TTC549 (cell line): ENCODE measurements around the gene B2M.
A peak's percentile ranks its signal among the peaks of the same experiment; 100 is the strongest.
"Not testable (repeated sequence)": the region's sequence is repeated elsewhere in the genome, so short reads cannot be mapped to it uniquely, and the experiment has no call there.

Experiments
- FAIRE-seq: peaks from 2 replicates; lab custom pipeline; 2012; peaks lifted over from hg19 to GRCh38; lab: Jason Lieb, UNC

Gene B2M

DNA sequence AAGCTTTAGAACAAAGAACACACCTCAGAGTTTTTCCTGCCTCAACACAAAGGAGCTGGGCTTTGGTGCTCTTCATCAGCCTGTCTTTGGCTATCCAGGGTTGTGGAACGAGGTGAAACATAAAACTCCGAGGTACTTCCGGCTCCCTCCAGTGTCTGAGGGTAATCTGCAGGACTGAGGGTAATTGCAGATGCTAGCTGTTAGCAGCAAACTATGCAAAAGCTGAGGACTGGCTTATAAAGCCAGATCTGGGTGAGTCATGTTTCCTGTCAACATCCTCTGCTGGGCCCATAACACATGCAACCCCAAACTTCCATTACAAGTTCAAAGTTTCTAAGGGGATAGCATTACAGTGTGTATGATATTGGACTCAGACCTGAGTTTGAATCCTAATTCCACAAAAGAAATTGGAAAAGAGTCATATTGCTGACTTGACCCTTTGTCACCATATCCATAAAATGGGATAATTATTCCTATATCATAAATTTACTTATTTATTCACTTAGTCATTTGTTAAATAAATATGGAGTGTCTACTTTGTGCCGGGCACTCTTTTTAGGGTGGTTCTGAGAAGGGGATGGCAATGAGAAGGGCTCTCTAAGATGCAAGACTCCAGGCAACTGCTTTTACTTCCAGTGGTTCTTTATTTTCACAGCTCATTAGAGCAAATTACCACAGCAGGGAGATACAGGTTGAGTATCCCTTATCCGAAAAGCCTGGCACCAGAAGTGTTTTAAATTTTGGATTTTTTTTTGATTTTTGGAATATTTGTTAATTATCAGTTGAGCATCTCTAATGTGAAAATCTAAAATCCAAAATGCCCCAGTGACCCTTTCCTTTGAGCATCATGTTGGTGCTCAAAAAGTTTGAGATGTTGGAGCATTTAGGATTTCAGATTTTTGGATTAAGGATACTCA, 15.5 kb downstream of the B2M start:
- FAIRE-seq, result no peak

DNA sequence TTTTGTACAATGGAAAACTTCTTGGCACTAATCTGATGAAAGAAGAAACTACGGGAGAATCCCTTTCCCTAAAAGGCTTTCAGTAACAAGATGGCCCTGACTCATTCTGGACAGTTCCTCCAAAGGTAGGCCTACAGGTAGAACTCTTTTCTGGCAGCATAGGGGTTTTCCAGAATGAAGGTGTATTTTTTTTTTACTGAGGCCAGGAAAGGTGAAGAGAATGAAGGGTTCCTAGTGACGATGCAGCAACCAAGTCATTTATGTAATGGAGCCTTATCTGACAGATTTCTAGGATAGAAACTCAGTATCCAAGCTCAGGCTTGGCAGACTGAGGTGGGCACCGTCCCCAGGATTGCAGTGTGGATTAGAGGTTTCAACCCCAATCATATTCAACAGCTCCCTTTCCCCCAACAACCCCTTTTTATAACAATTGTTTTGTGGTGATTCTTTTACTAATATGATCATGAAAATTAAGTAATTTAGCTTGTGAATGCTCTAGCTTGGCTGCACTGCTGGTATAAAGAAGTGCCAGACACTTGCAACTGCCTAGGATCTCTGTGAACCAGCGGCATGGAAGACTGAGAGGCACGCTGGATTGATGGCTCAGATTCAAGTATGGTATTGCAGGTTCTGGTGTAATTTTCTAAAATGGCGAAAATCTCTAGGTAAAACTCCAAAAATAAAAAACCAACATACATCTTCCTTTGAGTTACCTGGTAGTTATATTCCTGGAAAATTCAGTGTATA, 16.3 kb downstream of the B2M start:
- FAIRE-seq, result no peak

DNA sequence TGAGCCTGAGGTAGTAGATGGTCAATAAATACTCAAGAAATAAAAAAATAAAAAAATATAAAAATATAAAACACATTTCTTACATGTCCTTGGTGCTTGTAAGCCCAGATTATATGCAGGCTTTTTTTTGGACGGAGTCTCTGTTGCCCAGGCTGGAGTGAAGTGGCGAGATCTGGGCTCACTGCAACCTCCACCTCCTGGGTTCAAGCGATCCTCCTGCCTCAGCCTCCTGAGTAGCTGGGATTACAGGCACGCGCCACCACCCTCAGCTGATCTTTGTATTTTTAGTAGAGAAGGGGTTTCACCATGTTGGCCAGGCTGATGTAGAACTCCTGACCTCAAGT, 16.9 kb downstream of the B2M start:
- FAIRE-seq, result not testable (repeated sequence)

DNA sequence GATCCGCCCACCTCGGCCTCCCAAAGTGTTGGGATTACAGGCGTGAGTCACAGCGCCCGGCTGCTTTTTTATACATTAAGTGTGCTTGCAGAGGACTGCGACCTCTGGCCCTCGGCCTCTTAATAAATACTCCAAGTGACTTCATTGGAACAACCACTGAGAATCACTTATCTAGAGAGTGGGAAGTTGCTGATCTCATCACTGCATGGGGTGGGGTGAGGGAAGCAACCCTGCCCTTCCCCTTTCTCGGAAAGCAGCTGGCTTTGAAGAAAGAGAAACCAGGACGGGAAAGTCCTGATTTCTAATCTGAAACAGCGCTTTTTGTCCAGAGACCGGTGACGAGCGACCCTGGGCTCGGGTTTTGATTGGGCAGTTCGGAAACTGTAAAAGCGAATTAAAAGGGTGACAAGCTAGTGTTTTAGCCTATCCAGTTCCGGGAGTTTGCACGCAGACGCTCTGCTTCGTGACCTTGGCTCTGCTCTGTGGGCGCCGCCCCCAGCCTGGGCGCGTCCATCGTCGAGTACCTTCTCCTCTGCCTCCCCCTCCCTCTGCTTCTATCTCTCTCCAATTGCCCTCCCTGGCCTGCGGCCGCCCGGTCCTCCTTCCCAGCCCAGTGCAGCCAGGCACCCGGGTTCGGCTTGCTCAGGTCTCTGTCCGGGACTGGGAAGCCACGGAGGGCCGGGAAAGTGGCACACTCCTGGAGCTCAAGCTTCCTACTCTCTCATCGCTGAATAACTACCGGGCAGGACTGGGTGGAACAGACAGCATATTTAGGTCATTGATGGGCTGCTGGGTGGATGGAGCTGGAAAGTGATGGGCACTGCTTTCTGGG, 17.5 kb downstream of the B2M start:
- FAIRE-seq, result peak; percentile 94

DNA sequence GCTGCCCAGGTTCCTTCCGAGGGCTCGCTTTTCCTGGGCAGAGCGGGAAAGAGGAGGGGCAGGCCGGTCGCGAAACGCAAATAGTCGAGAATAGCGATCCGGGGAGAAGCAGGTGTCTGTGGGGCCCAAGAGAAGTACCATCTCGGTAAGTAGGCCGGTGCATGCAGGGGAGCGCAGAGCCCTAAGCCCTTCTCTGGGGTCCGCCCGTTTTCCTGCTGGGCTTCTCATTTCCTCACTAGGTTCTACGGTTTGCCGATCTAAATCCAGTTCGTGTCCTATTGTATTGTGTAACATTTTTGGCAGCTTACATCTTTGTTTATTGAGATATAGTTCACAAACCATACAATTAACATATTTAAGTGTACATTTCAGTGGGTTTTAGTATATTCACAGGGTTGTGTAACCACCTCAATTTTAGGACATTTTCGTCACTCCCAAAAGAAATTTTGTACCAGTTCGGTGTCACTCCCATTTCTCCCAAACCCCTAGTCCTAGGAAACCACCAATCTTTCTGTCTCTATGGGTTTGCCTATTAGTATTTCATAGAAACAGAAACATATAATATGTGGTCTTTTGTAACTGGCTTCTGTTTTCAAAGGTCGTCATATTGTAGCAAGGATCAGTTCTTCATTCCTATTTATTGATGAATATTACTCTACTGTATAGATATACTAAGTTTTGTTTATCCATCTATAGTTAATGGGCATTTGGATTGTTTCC, 18.3 kb downstream of the B2M start:
- FAIRE-seq, result no peak

DNA sequence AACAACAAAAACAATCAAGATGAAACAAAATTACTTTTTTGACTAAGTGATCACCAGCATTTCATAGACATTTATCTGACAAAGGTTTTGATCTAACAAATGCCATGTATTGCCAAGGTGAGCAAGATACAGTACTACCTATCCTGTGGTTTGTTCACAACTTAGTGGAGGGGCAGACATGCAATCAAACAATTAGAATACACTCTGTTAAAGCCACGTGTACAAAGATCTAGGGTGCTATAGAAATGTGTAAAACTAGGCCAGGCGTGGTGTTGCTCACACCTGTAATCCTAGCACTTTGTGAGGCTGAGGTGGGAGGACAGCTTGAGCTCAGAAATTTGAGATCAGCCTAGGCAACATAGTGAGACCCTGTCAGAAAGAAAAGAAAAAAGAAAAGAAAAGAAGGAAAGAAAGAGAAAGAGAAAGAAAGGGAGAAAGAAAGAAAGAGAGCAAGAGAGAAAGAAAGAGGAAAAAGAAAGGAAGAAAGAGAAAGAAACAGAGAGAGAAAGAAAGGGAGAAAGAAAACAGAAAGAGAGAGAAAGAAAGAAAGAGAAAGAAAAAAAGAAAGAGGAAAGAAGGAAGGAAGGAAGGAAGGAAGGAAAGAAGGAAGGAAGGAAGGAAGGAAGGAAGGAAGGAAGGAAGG, 23.6 kb downstream of the B2M start:
- FAIRE-seq, result no peak

DNA sequence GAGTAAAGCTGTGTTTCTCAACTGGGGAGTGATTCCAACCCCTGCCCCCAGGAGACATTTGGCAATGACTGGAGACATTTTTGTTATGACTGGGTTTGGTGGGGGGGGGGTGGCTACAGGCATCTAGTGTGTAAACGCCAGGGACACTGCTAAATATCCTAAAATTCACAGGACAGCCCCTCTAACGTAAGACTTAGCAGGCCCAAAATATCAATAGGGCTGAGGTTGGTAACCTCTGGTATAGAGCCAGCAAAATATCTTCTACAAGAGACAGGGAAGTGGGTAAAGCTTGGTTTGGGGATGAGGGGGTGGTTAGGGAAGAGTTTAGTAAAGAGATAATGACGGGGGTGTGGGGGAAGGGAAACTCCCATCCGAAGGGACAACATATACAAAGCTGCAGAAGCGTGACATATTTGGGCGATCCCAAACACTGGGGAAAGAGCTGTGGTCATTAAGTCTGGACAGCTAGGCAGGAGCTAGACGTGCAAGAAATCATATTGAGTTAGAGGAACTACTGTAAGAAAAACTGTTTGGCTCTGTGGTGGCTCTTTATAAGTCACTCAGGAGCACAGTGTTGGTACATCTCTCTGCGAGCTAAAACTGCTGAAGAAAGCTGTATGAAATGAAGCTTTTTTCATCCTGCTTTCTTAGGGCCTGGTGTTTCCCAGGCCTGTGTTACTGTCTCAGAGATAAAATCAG, 24.3 kb downstream of the B2M start:
- FAIRE-seq, result no peak

DNA sequence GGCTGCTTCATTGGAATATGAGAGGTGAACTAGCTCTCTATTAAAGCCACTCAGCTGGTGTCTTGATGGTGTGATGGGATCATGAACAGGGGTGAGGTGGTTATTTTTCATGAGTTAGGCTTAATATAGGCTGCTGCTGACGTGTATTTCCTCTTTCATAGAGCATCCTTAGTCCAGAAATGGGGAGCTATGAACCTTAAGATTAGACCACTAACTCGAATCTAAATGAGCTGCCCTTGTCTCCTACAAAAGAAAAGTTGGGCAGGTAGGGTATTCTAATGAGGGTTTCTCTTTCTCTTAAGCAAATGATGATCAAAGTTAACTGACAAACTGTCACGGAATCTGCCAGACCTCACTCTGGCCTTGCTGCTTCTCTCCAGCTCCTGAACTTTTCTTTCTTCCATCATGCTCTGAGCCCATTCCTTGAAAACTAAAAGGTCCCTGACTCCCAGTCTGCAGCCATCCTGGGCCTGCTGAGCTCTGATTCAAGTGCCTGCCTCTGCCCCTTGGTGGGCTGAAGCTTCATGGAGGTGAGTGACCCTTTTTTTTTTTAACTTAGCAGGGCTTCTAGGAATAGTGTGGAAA, 25.0 kb downstream of the B2M start, which contains the start of gene TRIM69:
Gene TRIM69 (plus strand): TSS at position 348 of the 585 bp plus-strand sequence. CDS start 177 bp downstream, at position 525.
- no peak for FAIRE-seq

DNA sequence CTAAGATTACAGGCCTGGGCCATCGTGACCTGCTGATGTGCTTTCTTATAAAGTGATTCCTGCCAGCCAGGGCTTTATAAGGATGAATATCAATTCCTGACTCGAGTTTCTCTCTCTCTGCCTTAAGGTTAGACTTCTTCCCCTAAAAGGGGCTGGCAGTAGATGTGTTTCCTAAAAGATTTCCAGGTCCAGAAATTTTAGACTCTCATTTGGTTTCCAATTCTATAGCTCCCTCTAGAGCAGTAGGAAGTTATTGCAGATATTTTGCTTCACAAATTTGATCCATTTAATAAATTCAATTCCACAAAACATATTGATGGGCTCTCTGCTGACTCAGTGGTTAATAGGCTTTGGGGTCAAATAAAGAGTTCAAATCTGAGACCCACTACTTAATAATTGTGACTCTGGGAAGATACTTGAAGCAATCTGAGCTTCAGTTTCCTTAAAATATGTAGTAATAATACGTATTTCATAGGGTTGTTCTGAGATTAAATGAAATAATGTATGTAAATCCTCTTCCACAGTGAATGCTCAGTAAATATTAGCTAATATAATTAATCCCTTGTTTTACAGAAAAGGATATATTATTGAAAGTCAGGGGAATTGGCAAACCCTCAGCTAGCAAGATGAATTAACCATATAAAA, 27.1 kb downstream of the B2M start:
- FAIRE-seq, result peak; percentile 71

DNA sequence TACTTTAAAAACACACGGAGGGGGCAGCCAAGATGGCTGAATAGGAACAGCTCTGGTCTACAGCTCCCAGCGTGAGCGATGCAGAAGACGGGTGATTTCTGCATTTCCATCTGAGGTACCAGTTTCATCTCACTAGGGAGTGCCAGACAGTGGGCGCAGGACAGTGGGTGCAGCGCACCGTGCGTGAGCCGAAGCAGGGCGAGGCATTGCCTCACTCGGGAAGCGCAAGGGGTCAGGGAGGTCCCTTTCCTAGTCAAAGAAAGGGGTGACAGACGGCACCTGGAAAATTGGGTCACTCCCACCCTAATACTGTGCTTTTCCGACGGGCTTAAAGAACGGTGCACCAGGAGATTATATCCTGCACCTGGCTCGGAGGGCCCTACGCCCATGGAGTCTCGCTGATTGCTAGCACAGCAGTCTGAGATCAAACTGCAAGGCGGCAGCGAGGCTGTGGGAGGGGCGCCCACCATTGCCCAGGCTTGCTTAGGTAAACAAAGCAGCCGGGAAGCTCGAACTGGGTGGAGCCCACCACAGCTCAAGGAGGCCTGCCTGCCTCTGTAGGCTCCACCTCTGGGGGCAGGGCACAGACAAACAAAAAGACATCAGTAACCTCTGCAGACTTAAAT, 28.0 kb downstream of the B2M start:
- FAIRE-seq, result not testable (repeated sequence)

DNA sequence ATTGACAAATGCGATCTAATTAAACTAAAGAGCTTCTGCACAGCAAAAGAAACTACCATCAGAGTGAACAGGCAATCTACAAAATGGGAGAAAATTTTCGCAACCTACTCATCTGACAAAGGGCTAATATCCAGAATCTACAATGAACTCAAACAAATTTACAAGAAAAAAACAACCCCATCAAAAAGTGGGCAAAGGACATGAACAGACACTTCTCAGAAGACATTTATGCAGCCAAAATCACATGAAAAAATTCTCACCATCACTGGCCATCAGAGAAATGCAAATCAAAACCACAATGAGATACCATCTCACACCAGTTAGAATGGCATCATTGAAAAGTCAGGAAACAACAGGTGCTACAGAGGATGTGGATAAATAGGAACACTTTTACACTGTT, 32.1 kb downstream of the B2M start:
- FAIRE-seq, result not testable (repeated sequence)

DNA sequence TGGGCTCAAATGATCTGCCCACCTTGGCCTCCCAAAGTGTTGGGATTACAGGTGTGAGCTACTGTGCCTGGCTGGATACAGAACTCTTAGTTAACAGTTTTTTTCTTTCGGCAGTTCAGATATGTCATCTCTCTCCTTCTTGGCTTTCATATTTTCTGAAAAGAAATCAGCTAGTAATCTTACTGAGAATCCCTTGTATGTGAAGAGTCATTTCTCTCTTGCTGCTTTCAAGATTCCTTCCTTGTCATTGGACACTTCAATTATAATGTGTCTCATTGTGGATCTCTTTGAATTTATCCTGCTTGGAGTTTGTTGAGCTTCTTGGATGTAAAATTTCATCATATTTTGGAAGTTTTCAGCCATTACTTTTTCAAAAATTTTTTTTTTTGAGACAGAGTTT, 42.0 kb downstream of the B2M start:
- no peak for FAIRE-seq

DNA sequence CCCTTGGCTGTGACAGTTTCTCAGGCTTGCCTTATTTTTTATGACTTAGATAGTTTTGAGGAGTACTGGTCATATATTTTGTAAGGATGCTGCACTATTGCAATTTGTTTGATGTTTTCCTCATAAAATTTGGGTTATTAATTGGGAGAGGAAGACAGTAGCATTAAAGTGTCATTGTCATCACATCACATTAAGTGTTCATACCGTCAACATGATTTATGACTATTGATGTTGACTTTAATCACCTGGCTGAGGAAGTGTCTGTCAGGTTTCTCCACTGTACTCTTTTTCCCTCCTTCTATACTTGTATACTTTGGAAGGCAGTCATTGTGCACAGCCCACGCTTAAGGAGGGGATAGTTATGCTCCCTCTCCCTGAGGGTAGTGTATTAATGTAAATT, 51.9 kb downstream of the B2M start:
- no peak for FAIRE-seq

DNA sequence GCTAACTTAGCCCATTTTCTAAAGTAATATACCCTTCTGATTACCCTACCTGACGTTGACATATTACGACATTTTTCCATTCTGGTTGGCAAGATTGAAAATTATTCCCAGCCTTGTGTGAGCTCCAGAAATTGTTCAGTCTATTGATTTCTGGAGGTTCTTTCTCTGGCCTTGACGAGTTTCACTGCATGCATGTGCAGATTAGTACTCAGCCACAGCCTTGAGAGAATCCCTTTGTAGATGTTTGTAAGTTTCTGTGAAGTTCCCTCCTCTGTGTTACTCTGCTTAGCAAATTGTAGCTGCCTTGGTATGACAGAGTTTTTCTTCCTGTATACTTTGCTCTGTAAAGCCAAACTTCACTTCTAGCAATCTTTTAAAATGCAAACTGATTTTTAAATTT, 52.5 kb downstream of the B2M start:
- FAIRE-seq, result no peak

DNA sequence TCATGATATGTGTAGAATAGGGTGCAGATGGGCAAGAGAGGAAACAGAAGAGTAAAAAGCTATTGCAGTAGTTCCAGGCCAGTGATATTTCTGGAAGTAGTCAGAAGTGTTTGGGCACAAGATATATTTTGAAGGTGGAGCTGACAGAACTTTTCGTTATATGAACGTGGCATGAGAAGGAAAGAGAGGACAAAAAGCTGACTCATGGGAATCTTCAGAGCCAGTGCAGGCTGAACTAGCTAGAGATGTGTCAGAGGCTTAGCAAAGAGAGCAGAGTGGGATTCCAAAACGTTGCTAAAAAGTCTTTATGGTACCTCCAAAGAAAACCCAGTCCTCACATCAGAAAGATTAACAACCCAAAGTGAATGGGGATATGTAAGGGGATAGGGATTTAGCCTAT, 53.7 kb downstream of the B2M start:
- FAIRE-seq, result no peak
